HUDEP-2 (cell line): ENCODE data around the gene AMIGO2.
"Not testable (repeated sequence)": the region's sequence is repeated elsewhere in the genome, so short reads cannot be mapped to it uniquely, and the experiment has no call there.

ENCODE experiments used
- DNase-seq, 76 experiments: peaks; one replicate each; lab custom pipeline; 2025; ENCODE audit not compliant: unreplicated experiment in 76 of 76; lab: John Stamatoyannopoulos, UW

Gene AMIGO2

DNA sequence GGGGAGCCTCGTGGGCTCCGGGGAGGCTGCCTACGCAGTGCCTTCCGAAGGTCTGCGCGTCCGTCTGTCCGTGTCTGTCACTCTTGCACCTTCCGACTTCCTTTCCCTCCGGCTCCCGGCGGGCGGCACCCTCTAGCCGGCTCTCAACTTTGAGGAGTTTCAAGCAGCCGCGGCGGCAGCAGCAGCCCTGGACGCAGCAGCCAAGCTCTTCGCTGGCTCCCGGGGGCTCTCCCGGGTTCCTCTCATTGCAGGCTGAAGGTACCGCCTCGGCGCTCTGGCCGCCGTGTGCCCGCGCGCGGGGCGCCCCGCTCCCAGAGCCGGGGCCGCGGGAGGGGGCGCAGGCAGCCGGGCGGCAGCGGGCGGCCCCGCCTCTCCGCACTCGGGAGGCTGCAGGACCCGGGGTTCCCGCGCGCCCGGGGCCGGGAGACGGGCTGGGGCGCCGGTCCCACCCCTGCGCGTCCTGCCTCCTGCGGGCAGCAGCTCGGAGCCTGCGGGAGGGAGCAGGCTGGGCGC is at the start of gene AMIGO2, which contains the start of gene PCED1B:
TSS of gene AMIGO2 (minus strand) at position 492 of the 513 bp plus-strand sequence. CDS start 957 bp downstream, outside the sequence.
TSS of gene PCED1B (plus strand) at position 154 of the 513 bp plus-strand sequence. CDS start 155,443 bp downstream, outside the sequence.
- peak in 71 of 76 experiments; percentile 13 to 79 (median 62) for DNase-seq

DNA sequence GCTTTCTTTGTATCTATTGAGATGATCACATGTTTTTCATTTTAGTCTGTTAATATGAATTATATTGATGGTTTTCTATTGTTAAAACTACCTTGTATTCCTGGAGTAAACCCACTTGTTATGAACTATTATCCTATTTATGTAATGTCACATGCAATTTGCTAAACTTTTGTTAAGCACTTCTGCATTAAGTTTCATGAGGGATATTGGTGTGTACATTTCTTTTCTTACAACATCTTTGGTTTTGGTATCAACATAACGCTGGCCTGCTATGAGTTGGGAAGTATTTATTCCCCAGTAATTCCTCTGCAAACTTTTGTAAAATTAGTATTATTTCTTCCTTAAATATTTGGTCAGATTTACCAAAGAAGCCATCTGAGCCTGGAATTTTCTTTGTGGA is 46.5 kb upstream of the AMIGO2 start:
- DNase-seq: no peak

DNA sequence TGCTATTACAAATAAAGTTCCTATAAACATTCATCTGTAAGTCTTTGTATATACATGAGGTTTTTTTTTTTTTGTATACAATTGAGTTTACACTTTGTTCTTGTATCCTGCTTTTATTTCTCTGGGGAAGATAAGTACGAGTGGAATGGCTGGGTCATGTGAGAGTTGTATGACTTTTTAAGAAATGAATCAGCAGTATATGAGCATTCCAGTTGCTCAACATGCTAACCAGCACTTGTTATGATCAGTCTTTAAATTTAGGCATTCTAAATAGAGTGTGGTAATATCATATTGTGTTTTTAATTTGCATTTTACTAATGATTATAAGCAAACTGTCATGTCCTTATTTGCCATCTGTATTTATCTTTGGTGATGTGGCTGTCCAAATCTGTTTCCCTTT is 44.7 kb upstream of the AMIGO2 start:
- DNase-seq: no peak

DNA sequence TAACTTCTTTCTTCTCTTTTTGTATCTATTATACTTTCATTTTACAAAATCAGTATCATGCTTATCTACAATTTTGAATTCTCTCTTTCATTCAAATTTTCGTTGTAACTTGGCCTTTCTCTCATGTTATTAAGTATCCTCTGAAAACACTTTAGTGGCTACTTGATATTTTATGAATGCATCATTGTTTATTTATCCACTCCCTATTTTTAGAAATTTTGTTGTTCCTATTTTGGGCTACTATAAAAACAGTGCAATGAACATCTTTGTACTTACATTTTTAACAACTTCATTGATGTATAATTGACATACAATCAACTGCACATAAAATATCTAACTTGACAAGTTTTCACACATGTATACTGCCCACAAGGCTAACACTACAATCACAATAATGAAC is 44.0 kb upstream of the AMIGO2 start:
- DNase-seq: no peak

DNA sequence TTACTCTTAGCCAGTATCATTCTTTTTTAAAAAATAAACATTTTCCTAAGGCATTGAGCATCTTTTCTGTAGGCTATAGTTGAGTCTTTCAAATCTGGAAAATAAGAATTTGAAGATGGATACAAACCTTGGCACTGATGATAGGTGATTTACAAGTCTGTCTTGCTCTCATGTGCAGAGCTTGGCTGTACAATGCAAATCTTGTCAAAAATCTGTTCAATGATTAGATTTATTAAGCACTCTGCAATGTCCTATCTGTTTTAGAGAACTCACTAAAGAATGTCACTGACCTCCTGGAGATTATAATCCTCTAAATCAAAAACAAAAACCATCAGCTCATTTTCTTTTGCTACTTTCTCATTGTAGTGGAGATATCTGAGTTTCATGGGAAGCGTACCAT is 42.8 kb upstream of the AMIGO2 start:
- DNase-seq: no peak

DNA sequence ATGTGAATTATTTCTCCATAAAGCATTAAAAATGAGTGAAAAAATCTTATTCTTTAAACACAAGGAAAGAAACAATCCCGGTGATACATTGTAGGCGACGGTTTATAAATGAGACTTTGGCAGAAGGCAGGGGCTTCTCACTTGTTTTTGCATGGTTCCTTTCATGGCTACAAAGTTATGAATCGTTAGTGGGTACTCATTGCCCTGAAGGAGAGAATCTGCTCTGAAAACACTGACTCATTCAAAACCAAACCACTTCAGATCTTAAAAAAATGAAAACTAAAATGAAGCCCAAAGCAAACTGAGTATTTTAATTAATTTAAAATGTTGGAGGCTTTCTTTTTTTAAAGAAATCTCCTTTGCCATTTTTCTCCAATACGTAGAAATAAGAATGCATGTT is 41.4 kb upstream of the AMIGO2 start:
- no peak for DNase-seq

GRCh38 chr12:47120736-47121135 is 41.0 kb upstream of the AMIGO2 start:
- DNase-seq: no peak

- DNase-seq: not testable (repeated sequence)
Measured at GRCh38 chr12:47117305-47117704, 37.5 kb upstream of the AMIGO2 start.

DNA sequence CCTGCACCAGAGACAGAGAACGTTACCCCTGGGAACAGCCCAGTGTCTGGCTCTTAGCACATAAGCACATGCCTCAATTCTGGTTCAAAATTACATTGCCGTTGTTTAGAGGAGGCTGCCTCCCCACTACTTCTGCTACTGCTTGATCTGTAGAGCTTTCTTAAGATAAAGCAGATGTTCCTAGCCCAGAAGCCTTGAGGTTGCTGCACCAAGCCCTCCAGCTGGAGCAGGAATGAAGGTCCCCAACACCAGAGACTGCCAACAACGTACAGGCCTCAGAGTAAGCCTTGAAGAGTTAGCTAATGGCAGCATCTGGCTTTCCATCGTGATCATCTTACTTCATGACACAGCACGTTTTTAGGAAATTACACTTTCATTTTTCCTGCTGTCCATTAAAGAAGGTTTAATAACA is 34.7 kb upstream of the AMIGO2 start:
- no peak for DNase-seq

DNA sequence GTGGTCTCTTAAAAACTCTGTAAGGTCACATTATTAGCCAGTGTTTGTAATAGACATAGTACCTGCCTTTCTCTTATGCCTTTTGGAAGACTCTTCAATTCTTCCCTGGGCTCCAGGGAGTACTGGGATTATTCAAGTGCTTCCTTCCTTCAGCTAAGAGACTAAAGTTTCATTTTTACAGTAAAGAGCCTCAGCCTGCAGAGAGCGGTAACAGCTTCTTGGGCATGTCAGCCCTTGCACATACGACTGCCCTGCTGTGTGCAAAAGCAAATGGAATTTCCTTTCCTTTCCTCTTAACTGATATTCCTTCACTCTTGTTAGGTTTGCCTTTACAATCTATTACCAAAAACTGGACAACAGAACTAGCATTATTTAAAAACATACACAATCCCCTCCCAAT is 32.9 kb upstream of the AMIGO2 start:
- no peak for DNase-seq

DNA sequence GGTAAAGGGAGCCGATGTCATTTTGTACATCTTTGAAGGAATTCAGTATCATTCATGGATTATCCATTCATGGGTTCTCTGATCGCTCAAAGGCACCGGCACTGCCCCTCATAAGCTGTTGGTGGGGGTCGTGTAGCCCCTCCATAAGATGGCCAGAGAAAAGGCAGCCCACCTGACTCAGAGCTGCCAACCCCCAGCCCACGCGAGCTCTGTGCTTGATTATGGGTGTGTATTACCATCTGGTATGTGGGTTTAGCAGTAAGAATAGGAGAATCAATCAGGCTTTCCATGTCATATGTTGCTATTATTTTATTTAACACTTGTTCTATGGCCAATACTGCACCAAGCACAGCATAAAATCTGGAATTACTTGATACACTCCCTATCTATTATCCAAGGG is 32.1 kb upstream of the AMIGO2 start:
- DNase-seq: no peak

DNA sequence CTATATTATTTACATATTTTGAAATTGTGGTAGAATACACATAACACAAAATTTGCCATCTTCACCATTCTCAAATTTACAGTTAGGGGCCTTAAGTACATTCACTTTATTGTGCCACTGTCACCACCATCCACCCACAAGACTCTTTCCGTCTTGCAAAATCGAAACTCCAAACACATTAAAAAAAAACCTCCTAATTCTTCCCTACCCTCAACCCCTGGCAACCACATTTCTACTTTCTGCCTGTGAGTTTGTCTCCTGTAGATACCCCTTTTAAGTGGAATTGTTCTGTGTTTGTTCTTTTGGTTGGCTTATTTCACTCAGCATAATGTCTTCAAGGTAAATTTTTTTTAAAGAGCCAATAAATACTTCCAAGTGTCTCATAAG is 31.6 kb upstream of the AMIGO2 start:
- no peak for DNase-seq

- DNase-seq: no peak
Measured at GRCh38 chr12:47110718-47111391, 31.1 kb upstream of the AMIGO2 start.

DNA sequence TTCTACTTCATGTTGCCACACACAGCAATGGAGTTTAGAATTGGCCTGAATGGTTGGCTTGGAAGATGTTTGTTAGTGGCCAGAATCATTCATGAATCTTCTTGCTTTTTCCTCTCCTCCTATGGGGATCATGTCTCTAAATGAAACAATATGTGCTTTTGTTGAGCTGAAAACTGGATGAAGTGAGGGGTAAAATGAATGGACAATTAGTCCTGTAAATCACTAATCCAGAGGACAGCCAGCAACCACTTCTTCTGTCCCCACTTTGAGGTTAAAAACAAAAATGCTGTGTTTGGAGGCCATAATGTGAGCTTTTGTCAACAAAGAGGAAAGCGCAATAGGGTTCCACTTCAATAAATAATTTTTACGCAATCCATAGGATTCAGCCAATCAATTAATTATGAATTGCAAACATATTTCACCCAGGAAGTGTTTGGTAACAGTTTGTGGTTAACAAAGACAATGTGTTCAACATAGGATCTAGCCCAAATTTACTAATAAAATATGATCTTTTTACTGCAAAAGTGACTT is 30.3 kb upstream of the AMIGO2 start:
- no peak for DNase-seq

DNA sequence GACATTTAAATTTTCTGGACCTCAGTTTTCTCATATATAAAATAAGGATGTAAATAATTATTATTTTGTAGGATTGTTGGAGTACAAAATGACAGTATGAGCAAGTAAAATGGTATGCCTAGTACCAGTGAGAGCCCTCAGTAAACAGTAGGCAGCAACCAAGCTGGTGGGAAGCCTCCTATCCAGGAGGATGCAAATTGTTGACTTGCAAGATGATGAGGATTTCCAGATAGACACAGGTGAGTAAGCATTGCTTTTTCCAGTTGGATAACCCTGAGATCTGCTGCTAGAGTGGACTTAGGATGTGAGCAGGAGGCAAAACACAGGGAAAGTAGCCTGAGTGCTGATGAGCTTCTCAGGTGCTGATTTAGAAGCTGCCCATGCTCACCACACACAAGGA is 28.2 kb upstream of the AMIGO2 start:
- no peak for DNase-seq

DNA sequence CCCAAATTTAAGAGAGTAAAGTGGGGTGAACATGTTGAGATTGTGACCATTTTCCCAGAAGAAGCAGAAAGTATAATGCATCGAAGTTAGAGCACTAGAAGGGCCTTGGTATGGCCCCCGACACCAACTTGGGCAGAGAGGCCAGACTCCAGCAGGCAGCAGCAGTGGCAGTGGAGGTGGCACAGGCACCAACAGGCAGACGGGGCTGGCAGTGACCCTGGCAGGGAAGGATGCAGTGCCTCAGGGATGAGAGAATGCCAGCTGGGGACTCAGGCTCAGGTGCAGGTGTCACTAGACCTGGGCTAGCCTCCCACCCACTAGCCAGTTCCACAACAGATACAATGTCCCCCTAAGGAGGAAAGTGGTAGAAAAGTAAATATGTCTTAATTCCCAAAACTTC is 27.7 kb upstream of the AMIGO2 start:
- DNase-seq: no peak

GRCh38 chr12:47105914-47106674 is 26.3 kb upstream of the AMIGO2 start:
- no peak for DNase-seq

DNA sequence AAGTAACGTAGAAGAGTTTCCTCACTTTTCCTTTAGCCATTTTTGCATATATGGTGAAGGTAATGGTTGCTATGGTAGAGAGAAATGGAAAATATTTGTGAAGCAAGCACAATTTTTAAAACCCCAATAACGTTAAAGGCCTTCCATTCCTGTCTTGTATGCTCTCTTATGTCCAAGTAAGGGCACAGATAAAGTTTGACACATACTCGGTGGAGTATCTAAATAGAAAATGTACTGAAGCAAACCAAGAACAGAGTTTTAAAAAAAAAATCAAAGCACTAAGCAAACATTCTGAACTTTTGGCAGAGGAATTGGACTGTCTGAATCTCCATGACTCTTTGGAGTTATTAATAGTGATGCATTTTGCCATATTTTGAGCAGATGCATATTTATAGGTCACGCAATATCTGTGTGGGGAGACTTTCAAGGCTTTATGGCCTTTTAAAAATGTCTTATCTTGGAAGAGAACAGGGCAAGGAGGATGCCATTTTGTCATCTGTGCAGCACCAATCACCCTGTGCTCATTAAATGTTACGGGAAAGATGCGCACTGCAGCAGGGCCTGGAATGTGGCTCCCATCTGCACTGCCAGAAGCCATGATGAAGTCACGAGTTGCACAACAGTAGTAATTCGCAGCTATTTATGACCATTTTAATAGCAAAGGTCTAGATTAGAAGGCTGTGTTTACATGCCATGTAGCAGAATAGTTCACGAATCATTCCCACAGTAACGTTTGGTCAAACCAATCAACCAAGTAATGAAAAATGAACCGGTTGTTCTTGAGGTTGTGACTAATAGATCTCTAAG is 23.3 kb upstream of the AMIGO2 start:
- DNase-seq: no peak

GRCh38 chr12:47102406-47102805 is 22.6 kb upstream of the AMIGO2 start:
- DNase-seq: no peak

DNA sequence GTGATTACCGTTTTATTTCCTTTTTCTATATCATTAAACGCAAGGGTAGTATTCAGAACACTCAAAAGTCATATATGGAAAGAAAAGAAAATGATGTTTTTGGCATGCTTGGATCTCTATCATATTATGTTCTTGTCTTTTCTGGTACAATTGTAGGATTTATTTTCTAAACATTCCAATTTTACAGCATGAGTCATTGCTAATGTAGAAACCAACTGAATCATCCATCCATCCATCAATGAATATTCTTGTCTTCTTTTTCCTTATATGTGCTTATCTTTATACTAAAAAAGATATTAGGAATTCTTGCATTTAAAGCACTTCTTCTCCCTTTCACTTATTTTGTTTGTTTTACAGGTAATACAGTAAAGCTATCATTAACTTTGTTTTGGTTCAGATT is 20.4 kb upstream of the AMIGO2 start:
- DNase-seq: no peak

DNA sequence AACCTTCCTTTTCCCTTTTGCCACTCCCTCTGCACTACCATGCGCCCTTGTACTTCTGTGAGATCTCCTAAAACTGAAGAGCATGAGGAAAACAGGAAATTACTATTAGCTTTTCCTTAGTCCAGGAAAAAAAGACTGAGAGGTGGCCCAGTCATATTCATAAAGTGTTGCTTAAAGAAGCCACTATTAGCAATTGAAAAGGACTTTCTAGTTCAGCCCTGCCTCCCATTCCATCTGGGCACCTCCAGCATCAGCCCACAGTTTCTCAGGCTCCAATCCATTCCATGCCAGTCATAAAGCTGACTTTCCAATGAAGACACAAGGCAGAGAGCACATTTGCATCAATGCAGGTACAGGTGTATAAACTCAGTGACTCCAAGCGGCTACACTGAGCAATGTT is 19.9 kb upstream of the AMIGO2 start:
- no peak for DNase-seq
